Keratinocyte (primary cell): ENCODE data around the gene PTBP3. TPM values are rescaled to one million over a fixed set of nuclear protein-coding genes. Genes with fewer than 3 reads are reported as not detected.

ENCODE experiments used
- DNase-seq: peaks from one replicate; pipeline ENCODE4 v3.0.0-alpha.2; 2011; ENCODE audit warnings: low read depth, missing footprints, low spot score
- FAIRE-seq: peaks from 2 replicates; lab custom pipeline; 2011; peaks lifted over from hg19 to GRCh38; lab: Jason Lieb, UNC
- H2AFZ ChIP-seq: 2 replicates; pipeline ENCODE4 v1.6.0; 2012; ENCODE audit warnings: low read length, control low read depth, inconsistent platforms; ENCODE audit not compliant: control insufficient read depth
- H3K27ac ChIP-seq: 2 replicates; pipeline ENCODE4 v1.5.1; 2011; ENCODE audit warnings: low read length; ENCODE audit not compliant: control insufficient read depth, insufficient read depth
- H3K27me3 ChIP-seq: 3 replicates; pipeline ENCODE4 v1.6.0; 2011; ENCODE audit warnings: low read length; ENCODE audit not compliant: control insufficient read depth, insufficient read depth; ENCODE audit errors: extremely low read depth
- H3K36me3 ChIP-seq, 2 experiments: 2 replicates in 1 of 2; 3 replicates in 1 of 2; pipeline ENCODE4 v1.5.1; 2011; ENCODE audit warnings: low read length in 2 of 2, mild to moderate bottlenecking in 1 of 2; ENCODE audit not compliant: control insufficient read depth in 2 of 2, insufficient read depth in 2 of 2; ENCODE audit errors: extremely low read depth in 1 of 2
- H3K4me1 ChIP-seq: 3 replicates; pipeline ENCODE4 v1.5.1; 2011; ENCODE audit warnings: low read length; ENCODE audit not compliant: control insufficient read depth, insufficient read depth; ENCODE audit errors: extremely low read depth
- H3K4me2 ChIP-seq: 3 replicates; pipeline ENCODE4 v1.6.0; 2011; ENCODE audit warnings: low read depth, low read length; ENCODE audit not compliant: control insufficient read depth, insufficient read depth; ENCODE audit errors: extremely low read depth
- H3K4me3 ChIP-seq, 3 experiments: fragments of 200-600 bp in 1 of 3; sonication (generic) in 1 of 3; 2 replicates in 2 of 3; 3 replicates in 1 of 3; pipeline ENCODE4 v1.5.1; 2011 to 2016; ENCODE audit warnings: low read length in 3 of 3, mild to moderate bottlenecking in 3 of 3, control low read depth in 2 of 3, inconsistent platforms in 1 of 3, low read depth in 1 of 3, mixed read lengths in 1 of 3, mixed run types in 1 of 3, moderate library complexity in 1 of 3; ENCODE audit not compliant: control insufficient read depth in 2 of 3, insufficient read depth in 2 of 3; ENCODE audit errors: extremely low read depth in 1 of 3
- H3K79me2 ChIP-seq: 2 replicates; pipeline ENCODE4 v1.6.0; 2012; ENCODE audit warnings: low read length; ENCODE audit not compliant: control insufficient read depth, insufficient read depth
- H3K9ac ChIP-seq: 3 replicates; pipeline ENCODE4 v1.6.0; 2011; ENCODE audit warnings: low read length; ENCODE audit not compliant: control insufficient read depth, insufficient read depth; ENCODE audit errors: extremely low read depth
- H3K9me1 ChIP-seq: 3 replicates; pipeline ENCODE4 v1.6.0; 2011; ENCODE audit warnings: low read length; ENCODE audit not compliant: control insufficient read depth, insufficient read depth; ENCODE audit errors: extremely low read depth
- H3K9me3 ChIP-seq: 2 replicates; pipeline ENCODE4 v1.5.1; 2012; ENCODE audit warnings: low read depth, low read length; ENCODE audit not compliant: control insufficient read depth
- H4K20me1 ChIP-seq: 3 replicates; pipeline ENCODE4 v1.6.0; 2011; ENCODE audit warnings: low read length; ENCODE audit not compliant: control insufficient read depth, insufficient read depth; ENCODE audit errors: extremely low read depth
- CTCF ChIP-seq, 3 experiments: IDR thresholded peaks in 1 of 3; conservative IDR thresholded peaks in 1 of 3; optimal IDR thresholded peaks in 1 of 3; 2 replicates in 2 of 3; 3 replicates in 1 of 3; pipeline versions ENCODE3 to v1.5.1; 2011; ENCODE audit warnings: low read length in 3 of 3, mild to moderate bottlenecking in 3 of 3, moderate library complexity in 2 of 3, control low read depth in 1 of 3, inconsistent platforms in 1 of 3; ENCODE audit not compliant: insufficient read depth in 2 of 3; ENCODE audit errors: extremely low read depth in 1 of 3
- EZH2 ChIP-seq: IDR thresholded peaks from one replicate; pipeline ENCODE4 v1.6.1; 2012; ENCODE audit warnings: inconsistent platforms, mild to moderate bottlenecking, low read length, moderate library complexity
- dilution Hi-C: fragments of 300-500 bp; cut with MboI; formaldehyde crosslinking; loops from one replicate; pipeline ENCODE4 v1.7.0; 2020; ENCODE audit warnings: low sequenced_read_pairs; ENCODE audit not compliant: extremely low pct_ligation_motif_present
- polyA plus RNA-seq, 5 experiments: library from polyadenylated mRNA; depleted of rRNA in 3 of 5; stranded (reverse) in 3 of 5; stranded (forward) in 1 of 5; unstranded in 1 of 5; fragments of >200 nt; gene quantifications; 1 replicate in 1 of 5; 2 replicates in 3 of 5; 3 replicates in 1 of 5; pipeline versions ENCODE4 v1.2.1 to v1.2.3, GENCODE V29; 2011 to 2012; ENCODE audit warnings: missing spikeins in 2 of 5, low read depth in 1 of 5, low replicate concordance in 1 of 5

PTBP3 gene
- polyA plus RNA-seq, 1 donor (not counting 4 experiments of a cell fraction or from before 2014, with no cell fraction given): 51.0 TPM

- Histone ChIP-seq H3K4me1 (peaks cover 9% of the 10 kb centered on the region), H3K4me3 (peak overlapping the region; percentile 79 to 89 (median 79)), H3K27ac (peak overlapping the region; percentile 94), H2AFZ (peak overlapping the region; percentile 86), H3K4me2 (peak overlapping the region; percentile 97), H4K20me1 (no peaks in the 10 kb centered on the region), H3K36me3 (no peaks in the 10 kb centered on the region), H3K9me3 (no peaks in the 10 kb centered on the region), H3K9me1 (no peaks in the 10 kb centered on the region), H3K9ac (peak overlapping the region; percentile 94), H3K27me3 (no peaks in the 10 kb centered on the region), H3K79me2 (peaks cover 44% of the 10 kb centered on the region)
- DNase-seq (no peak), FAIRE-seq (no peak)
- dilution Hi-C loops: no loop called here
- peak; percentile 27 to 52 (median 51) for TF ChIP-seq CTCF (optimal IDR thresholded peaks at IDR 0.05 in 1 of 3, IDR thresholded peaks at IDR 0.05 in 1 of 3, conservative IDR thresholded peaks at IDR 0.05 in 1 of 3; ENCODE audit: extremely low read depth in 1 of 3, insufficient read depth in 2 of 3, low read length in 3 of 3)
- no peak for TF ChIP-seq EZH2
Measured at GRCh38 chr9:112333639-112334431, 416 bp upstream of the PTBP3 start.

- no peak for FAIRE-seq
- H3K9ac ChIP-seq: peak overlapping the region; percentile 94
- H3K4me1 ChIP-seq: peaks cover 18% of the 10 kb centered on the region
Measured at GRCh38 chr9:112332674-112332976, 794 bp downstream of the PTBP3 start.

More at GRCh38 chr9:112332674-112332976, 794 bp downstream of the PTBP3 start:
- Histone ChIP-seq H3K4me2 (peak overlapping the region; percentile 95), H3K4me3 (peak overlapping the region; percentile 74 to 89 (median 77)), H2AFZ (no peak overlapping the region), H3K27ac (peak overlapping the region; percentile 81), H3K79me2 (peaks cover 56% of the 10 kb centered on the region), H4K20me1 (no peaks in the 10 kb centered on the region), H3K9me3 (no peaks in the 10 kb centered on the region), H3K36me3 (no peaks in the 10 kb centered on the region), H3K27me3 (no peaks in the 10 kb centered on the region), H3K9me1 (no peaks in the 10 kb centered on the region)
- DNase-seq: no peak
- TF ChIP-seq EZH2 (no peak), CTCF (optimal IDR thresholded peaks at IDR 0.05 in 1 of 3, IDR thresholded peaks at IDR 0.05 in 1 of 3, conservative IDR thresholded peaks at IDR 0.05 in 1 of 3; ENCODE audit: extremely low read depth in 1 of 3, insufficient read depth in 2 of 3, low read length in 3 of 3) (no peak)
- dilution Hi-C loops: no loop called here
